GM12892 (cell line): ENCODE results near the gene TRAF3.
"Not testable (repeated sequence)": the region's sequence is repeated elsewhere in the genome, so short reads cannot be mapped to it uniquely, and the experiment has no call there.

Source experiments
- DNase-seq: peaks from one replicate; pipeline ENCODE4 v3.0.0; 2011; ENCODE audit not compliant: insufficient read length
- FAIRE-seq: peaks from 2 replicates; lab custom pipeline; 2011; peaks lifted over from hg19 to GRCh38; lab: Jason Lieb, UNC
- POLR2A ChIP-seq: IDR thresholded peaks from 2 replicates; pipeline ENCODE4 v1.6.1; 2011; ENCODE audit warnings: low read depth, low read length, control low read depth
- POLR2AphosphoS5 ChIP-seq: IDR thresholded peaks from 2 replicates; pipeline ENCODE4 v1.6.1; 2011; ENCODE audit warnings: low read depth, low read length, control low read depth
- TAF1 ChIP-seq: IDR thresholded peaks from 2 replicates; pipeline ENCODE4 v1.6.1; 2011; ENCODE audit warnings: low read depth, mild to moderate bottlenecking, control low read depth, low read length, borderline replicate concordance

TRAF3 gene

DNA sequence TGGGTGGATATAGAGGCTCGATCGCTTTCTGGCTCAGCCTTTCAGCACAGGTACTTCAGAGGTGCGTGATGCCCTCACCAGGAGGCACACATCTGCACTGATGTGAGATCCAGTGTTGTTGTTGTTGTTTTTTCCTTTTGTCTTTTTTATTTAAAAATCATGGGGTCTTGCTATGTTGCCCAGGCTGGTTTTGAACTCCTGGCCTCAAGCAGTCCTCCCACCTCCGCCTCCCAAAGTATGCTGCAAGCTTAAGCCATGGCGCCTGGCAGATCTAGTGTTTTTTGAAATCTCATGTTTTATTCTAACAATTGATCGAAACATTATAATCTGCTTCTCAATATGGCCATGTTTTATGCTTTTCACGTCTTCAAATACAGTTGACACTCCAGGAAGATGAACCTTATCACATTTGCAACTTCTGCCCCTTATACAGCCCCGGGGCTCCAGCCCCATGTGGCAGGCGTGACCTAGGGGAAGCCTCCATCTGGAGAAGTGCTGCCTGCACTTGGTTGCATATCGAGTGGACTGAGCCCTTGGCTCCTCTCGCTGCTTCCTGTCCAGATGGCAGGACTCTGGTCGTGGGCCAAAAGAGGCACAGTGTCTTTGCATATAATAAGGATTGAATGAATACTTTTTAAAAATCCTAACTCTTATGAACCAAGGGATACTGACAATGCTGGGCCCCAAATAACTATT is 71.7 kb downstream of the TRAF3 start:
- TF ChIP-seq POLR2AphosphoS5 = no peak
- no peak for FAIRE-seq
- DNase-seq = no peak

- DNase-seq = no peak
- FAIRE-seq = no peak
- TF ChIP-seq POLR2AphosphoS5 (no peak), POLR2A (no peak), TAF1 (no peak)
Observed at GRCh38 chr14:102849526-102850379, 72.5 kb downstream of the TRAF3 start.

- DNase-seq (no peak), FAIRE-seq (no peak)
- TF ChIP-seq POLR2A (no peak), TAF1 (no peak), POLR2AphosphoS5 (no peak)
Observed at GRCh38 chr14:102853648-102854047, 76.4 kb downstream of the TRAF3 start.

DNA sequence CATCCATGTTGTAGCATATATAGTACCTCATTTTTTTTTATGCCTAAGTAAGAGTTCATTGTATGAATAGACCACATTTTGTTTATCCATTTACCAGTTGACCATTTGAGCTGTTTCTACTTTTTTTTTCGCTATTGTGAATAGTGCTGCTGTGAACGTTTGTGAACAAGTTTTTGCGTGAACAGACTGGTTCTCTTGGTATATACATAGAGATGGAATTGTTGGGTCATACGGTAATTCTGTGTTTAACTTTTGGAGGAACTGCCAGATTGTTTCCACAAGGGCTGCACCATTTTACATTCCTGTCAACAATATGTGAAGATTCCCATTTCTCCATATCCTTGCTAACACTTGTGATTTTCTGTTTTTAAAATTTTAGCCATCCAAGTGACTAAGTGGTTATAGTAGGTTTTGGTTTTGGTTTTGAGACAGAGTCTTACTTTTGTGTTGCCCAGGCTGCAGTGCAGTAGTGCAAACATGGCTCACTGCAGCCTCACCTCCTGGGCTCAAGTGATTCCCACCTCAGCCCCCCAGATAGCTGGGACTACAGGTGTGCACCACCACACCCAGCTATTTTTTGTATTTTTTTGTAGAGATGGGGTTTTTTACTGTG is 76.9 kb downstream of the TRAF3 start:
- FAIRE-seq (peak; percentile 30), DNase-seq (no peak)
- TF ChIP-seq POLR2AphosphoS5 = no peak
- TF ChIP-seq TAF1 = no peak

DNA sequence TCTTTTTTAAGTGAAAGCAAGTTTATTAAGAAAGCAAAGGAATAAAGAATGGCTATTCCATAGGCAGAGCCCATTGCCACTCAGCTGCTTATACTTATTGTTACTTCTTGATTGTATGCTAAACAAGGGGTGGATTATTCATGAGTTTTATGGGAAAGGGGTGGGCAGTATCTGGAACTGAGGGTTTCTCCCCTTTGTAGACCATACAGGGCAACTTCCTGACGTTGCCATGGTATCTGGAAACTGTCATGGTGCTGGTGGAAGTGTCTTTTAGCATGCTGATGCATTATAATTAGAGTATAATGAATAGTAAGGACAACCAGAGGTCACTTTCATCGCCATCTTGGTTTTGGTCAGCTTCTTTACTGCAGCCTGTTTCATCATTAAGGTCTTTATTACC is 78.9 kb downstream of the TRAF3 start:
- TF ChIP-seq POLR2AphosphoS5 = no peak
- TF ChIP-seq TAF1 = no peak
- TF ChIP-seq POLR2A = no peak
- no peak for FAIRE-seq
- DNase-seq = no peak

DNA sequence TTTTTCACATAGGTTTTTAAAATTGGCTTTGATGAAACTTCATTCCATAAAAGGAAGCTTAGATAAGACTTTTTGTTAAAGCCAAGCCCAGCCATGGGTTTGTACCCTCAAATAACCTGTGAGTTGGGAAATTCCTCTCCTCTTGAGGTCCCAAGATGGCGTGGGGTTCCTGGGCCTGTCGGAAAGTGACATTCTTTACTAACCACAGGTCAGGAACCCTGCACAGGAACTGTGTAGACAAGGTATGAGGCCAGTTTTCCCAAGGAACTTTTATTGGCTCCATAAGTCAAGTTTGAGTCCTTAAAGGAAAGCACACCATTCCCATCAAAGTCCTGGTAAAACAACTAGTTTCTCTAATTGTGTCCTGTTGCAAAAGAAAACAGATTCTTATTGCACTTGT is 80.2 kb downstream of the TRAF3 start:
- DNase-seq (no peak), FAIRE-seq (no peak)
- TF ChIP-seq POLR2AphosphoS5 = no peak
- no peak for TF ChIP-seq TAF1
- TF ChIP-seq POLR2A = no peak

GRCh38 chr14:102859911-102860310 is 82.7 kb downstream of the TRAF3 start:
- no peak for TF ChIP-seq TAF1
- TF ChIP-seq POLR2A = no peak
- no peak for TF ChIP-seq POLR2AphosphoS5
- no peak for DNase-seq
- FAIRE-seq = no peak

GRCh38 chr14:102862154-102862773 is 85.0 kb downstream of the TRAF3 start:
- no peak for FAIRE-seq
- no peak for TF ChIP-seq POLR2AphosphoS5
- no peak for TF ChIP-seq TAF1
- TF ChIP-seq POLR2A = no peak
- DNase-seq = no peak

- no peak for FAIRE-seq
- no peak for DNase-seq
- no peak for TF ChIP-seq TAF1
- no peak for TF ChIP-seq POLR2AphosphoS5
- no peak for TF ChIP-seq POLR2A
Observed at GRCh38 chr14:102863381-102863780, 86.1 kb downstream of the TRAF3 start.

- not testable (repeated sequence) for DNase-seq, FAIRE-seq
Observed at GRCh38 chr14:102865916-102866315, 88.7 kb downstream of the TRAF3 start.

DNA sequence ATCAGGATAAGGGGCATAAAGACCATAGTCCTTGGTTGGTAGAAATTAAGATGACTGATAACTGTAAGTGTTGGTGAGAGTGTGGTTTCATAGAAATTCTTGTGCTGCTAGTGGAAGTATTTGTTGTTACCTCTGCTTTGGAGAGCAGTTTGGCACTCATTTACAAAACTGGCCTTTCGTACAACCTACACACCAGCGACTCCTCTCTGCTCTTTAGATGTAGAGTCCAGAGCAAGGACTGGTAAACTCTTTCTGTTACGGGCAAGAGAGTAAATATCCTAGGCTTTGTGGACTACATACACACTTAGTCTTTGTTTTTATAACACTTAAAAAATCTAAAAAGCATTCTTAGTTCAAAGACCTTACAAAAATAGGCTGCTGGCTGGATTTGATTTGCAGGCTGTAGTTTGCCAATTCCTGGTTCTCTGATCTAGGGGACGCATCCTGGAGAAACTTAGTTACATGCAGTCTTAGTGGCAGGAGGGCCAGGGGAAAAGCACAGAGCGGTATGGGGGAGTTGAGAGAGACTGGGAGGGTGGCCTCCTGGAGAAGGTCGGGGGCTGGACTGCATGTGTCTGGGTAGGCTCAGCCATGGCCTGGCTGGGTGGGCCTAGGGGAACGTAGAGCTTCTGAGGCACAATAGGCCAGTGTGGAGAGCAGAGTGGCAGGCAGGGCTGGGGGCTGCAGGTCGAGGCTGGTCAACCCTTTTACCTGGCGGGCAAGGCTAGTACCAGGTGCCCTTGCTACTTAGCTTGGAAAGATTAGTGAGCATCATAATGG is 89.9 kb downstream of the TRAF3 start:
- no peak for FAIRE-seq
- peak; percentile 20; the same call in 1 of the 2 replicates for TF ChIP-seq POLR2AphosphoS5
- TF ChIP-seq POLR2A = no peak
- no peak for TF ChIP-seq TAF1

More for the DNA sequence above, 89.9 kb downstream of the TRAF3 start:
- no peak for DNase-seq
